WERI-Rb-1 (cell line): ENCODE data around the gene YEATS2.

Experiments used
- DNase-seq: peaks from one replicate; pipeline ENCODE4 v3.0.0-alpha.2; 2020
- H3K27ac ChIP-seq: fragments of 250-450 bp; sonication (Bioruptor Pico); 2 replicates; pipeline ENCODE4 v1.5.1; 2020; ENCODE audit warnings: mild to moderate bottlenecking, moderate library complexity
- H3K27me3 ChIP-seq: fragments of 250-450 bp; sonication (Bioruptor Pico); 2 replicates; pipeline ENCODE4 v1.5.1; 2021; ENCODE audit warnings: mild to moderate bottlenecking, low read depth, moderate library complexity; ENCODE audit not compliant: insufficient read depth, severe bottlenecking
- H3K36me3 ChIP-seq: fragments of 250-450 bp; sonication (Bioruptor Pico); 2 replicates; pipeline ENCODE4 v1.5.1; 2020; ENCODE audit warnings: mild to moderate bottlenecking, moderate library complexity
- H3K4me3 ChIP-seq: 2 replicates; pipeline ENCODE4 v1.5.1; 2011; ENCODE audit warnings: low read depth, mild to moderate bottlenecking, control low read depth, low read length
- H3K9me3 ChIP-seq: fragments of 250-450 bp; sonication (Bioruptor Pico); 2 replicates; pipeline ENCODE4 v1.5.1; 2021; ENCODE audit warnings: mild to moderate bottlenecking, moderate library complexity; ENCODE audit not compliant: severe bottlenecking
- CTCF ChIP-seq: IDR thresholded peaks from 2 replicates; pipeline ENCODE4 v1.5.1; 2011; ENCODE audit warnings: low read depth, mild to moderate bottlenecking, control low read depth, inconsistent platforms, low read length

The YEATS2 gene

GRCh38 chr3:183802989-183803388 is 105.4 kb downstream of the YEATS2 start:
- Histone ChIP-seq H3K27ac (no peak overlapping the region), H3K27me3 (no peaks in the 10 kb centered on the region), H3K36me3 (peaks cover 93% of the 10 kb centered on the region), H3K4me3 (no peak overlapping the region), H3K9me3 (no peaks in the 10 kb centered on the region)
- TF ChIP-seq CTCF = no peak
- DNase-seq = no peak

GRCh38 chr3:183807209-183807728 is 109.7 kb downstream of the YEATS2 start:
- no peak overlapping the region for H3K4me3 ChIP-seq
- H3K36me3 ChIP-seq = peaks cover 95% of the 10 kb centered on the region
- H3K27me3 ChIP-seq = no peaks in the 10 kb centered on the region
- DNase-seq = no peak
- H3K9me3 ChIP-seq = no peaks in the 10 kb centered on the region
- TF ChIP-seq CTCF = no peak
- H3K27ac ChIP-seq = no peak overlapping the region

DNA sequence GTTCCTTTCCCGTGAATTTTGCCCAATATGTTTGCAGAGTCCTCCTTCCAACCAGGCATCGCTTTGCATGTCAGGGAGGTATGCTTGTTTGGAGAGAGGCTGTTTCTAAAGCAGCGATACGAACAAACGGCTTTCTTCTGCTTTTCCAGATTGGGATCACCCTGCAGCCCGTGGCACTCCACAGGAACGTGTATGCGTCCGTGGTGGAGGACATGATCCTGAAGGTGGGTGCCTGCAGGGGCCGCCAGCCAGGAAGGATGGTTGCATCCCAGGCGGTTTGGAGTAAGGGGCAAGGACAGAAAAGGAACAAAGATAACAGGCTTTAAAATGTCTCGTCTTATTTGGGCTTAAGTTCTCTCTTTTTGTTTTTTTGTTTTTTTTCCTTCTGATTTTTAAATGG is 110.3 kb downstream of the YEATS2 start:
- H3K27me3 ChIP-seq = no peaks in the 10 kb centered on the region
- peaks cover 90% of the 10 kb centered on the region for H3K36me3 ChIP-seq
- DNase-seq = no peak
- H3K4me3 ChIP-seq = no peak overlapping the region
- H3K27ac ChIP-seq = no peak overlapping the region
- no peaks in the 10 kb centered on the region for H3K9me3 ChIP-seq
- TF ChIP-seq CTCF = no peak

DNA sequence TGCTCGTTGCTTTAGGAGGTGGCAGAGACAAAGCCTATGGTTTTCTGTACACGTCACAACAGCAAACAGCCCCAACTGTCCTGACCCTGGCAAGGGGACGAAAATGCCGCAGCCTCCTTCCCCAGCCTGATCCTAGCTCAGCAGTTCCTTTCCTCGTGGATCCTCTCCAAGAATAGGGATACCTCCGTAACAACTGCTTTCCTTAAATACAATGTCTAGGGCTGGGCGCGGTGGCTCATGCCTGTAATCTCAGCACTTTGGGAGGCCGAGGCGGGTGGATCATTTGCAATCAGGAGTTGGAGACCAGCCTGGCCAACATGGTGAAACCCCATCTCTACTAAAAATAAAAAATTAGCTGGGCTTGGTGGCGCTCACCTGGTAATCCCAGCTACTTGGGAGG is 110.8 kb downstream of the YEATS2 start:
- TF ChIP-seq CTCF = no peak
- peaks cover 88% of the 10 kb centered on the region for H3K36me3 ChIP-seq
- H3K4me3 ChIP-seq = no peak overlapping the region

GRCh38 chr3:183809270-183809669 is 111.7 kb downstream of the YEATS2 start:
- TF ChIP-seq CTCF = no peak
- Histone ChIP-seq H3K36me3 (peaks cover 82% of the 10 kb centered on the region), H3K9me3 (no peaks in the 10 kb centered on the region), H3K27ac (no peak overlapping the region), H3K27me3 (no peaks in the 10 kb centered on the region), H3K4me3 (no peak overlapping the region)
- no peak for DNase-seq

More for the DNA sequence above, 110.8 kb downstream of the YEATS2 start:
- Histone ChIP-seq H3K27me3 (no peaks in the 10 kb centered on the region), H3K27ac (no peak overlapping the region), H3K9me3 (no peaks in the 10 kb centered on the region)
- no peak for DNase-seq
